GM12878 (cell line): ENCODE results near the gene HOMER2. TPM values are rescaled to one million over a fixed set of nuclear protein-coding genes. Genes with fewer than 3 reads are reported as not detected.

Experiments
- ATAC-seq: fragments of 200-7000 bp; cut with Tn5 transposase; 3 replicates; pipeline ENCODE4 v1.9.1; 2020; ENCODE audit warnings: mild to moderate bottlenecking, moderate library complexity
- BruUV-seq: library from RNA; stranded (reverse); fragments of 400-500 nt; replicated peaks from 2 replicates; lab custom pipeline; 2021; lab: Mats Ljungman, UMichigan
- CTCF ChIA-PET: fragments of 300-600 bp; sonication (Branson Sonifier 250); formaldehyde crosslinking; extraction: SDS; loops from one replicate; lab custom pipeline; 2021; ENCODE audit warnings: inconsistent platforms; lab: Yijun Ruan, JAX
- POLR2A ChIA-PET: fragments of 350-600 bp; formaldehyde crosslinking; extraction: SDS; loops from one replicate; lab custom pipeline; 2021; ENCODE audit warnings: inconsistent platforms; lab: Charles Lee
- RAD21 ChIA-PET: fragments of 300-600 bp; sonication (Branson Sonifier 250); formaldehyde crosslinking; loops from one replicate; lab custom pipeline; 2023; ENCODE audit warnings: antibody characterized with exemption; ENCODE audit not compliant: unreplicated experiment; lab: Charles Lee
- SMC1A ChIA-PET: fragments of 300-600 bp; sonication (Branson Sonifier 250); formaldehyde crosslinking; loops from one replicate; lab custom pipeline; 2023; ENCODE audit not compliant: unreplicated experiment, uncharacterized antibody; lab: Charles Lee
- DNase-seq: peaks from one replicate; pipeline ENCODE4 v3.0.0-alpha.2; 2011; ENCODE audit warnings: low read depth, low spot score
- FAIRE-seq: peaks from 3 replicates; lab custom pipeline; 2011; peaks lifted over from hg19 to GRCh38; lab: Jason Lieb, UNC
- H2AFZ ChIP-seq: 2 replicates; pipeline ENCODE4 v1.6.0; 2011; ENCODE audit warnings: low read depth, low read length, control low read depth; ENCODE audit not compliant: control insufficient read depth
- H3K27ac ChIP-seq: 2 replicates; pipeline ENCODE4 v1.5.1; 2011; ENCODE audit warnings: control low read depth; ENCODE audit not compliant: control insufficient read depth, insufficient read depth
- H3K27me3 ChIP-seq, 2 experiments: replicated peaks in 1 of 2; 2 replicates each; pipeline versions ENCODE4 v1.6.0 to v1.6.1; 2011; ENCODE audit warnings: low read length in 1 of 2; ENCODE audit not compliant: control insufficient read depth in 2 of 2, insufficient read depth in 2 of 2
- H3K36me3 ChIP-seq, 2 experiments: 2 replicates each; pipeline ENCODE4 v1.5.1; 2011; ENCODE audit warnings: low read length in 1 of 2; ENCODE audit not compliant: control insufficient read depth in 2 of 2, insufficient read depth in 2 of 2
- H3K4me1 ChIP-seq: 2 replicates; pipeline ENCODE4 v1.6.1; 2011; ENCODE audit warnings: mild to moderate bottlenecking, low read length, moderate library complexity, mixed read lengths; ENCODE audit not compliant: control insufficient read depth, insufficient read depth
- H3K4me2 ChIP-seq: 2 replicates; pipeline ENCODE4 v1.6.0; 2011; ENCODE audit warnings: control low read depth; ENCODE audit not compliant: control insufficient read depth, insufficient read depth
- H3K4me3 ChIP-seq: fragments of 200-600 bp; sonication (generic); 2 replicates; pipeline ENCODE4 v1.5.1; 2016
- H3K79me2 ChIP-seq: 2 replicates; pipeline ENCODE4 v1.6.0; 2011; ENCODE audit warnings: low read length; ENCODE audit not compliant: control insufficient read depth, insufficient read depth
- H3K9ac ChIP-seq: 2 replicates; pipeline ENCODE4 v1.8.0; 2011; ENCODE audit warnings: low read length, control low read depth, mixed read lengths; ENCODE audit not compliant: control insufficient read depth, insufficient read depth
- H3K9me3 ChIP-seq: replicated peaks from 3 replicates; pipeline ENCODE4 v1.5.1; 2011; ENCODE audit warnings: mild to moderate bottlenecking, low read length; ENCODE audit not compliant: control insufficient read depth, insufficient read depth
- H4K20me1 ChIP-seq: 2 replicates; pipeline ENCODE4 v1.6.0; 2011; ENCODE audit not compliant: control insufficient read depth, insufficient read depth
- CHD1 ChIP-seq: IDR thresholded peaks from 2 replicates; pipeline ENCODE4 v1.6.1; 2012; ENCODE audit warnings: low read depth, low read length, improper control_type of control experiment
- CREM ChIP-seq: IDR thresholded peaks from 2 replicates; pipeline ENCODE4 v1.6.1; 2014; ENCODE audit warnings: antibody characterized with exemption, low read depth
- IRF5 ChIP-seq: fragments of 450-650 bp; IDR thresholded peaks from 2 replicates; pipeline ENCODE4 v1.6.1; 2017; ENCODE audit warnings: borderline replicate concordance
- JUND ChIP-seq: IDR thresholded peaks from 2 replicates; pipeline ENCODE4 v1.6.1; 2012; ENCODE audit warnings: low read depth, mild to moderate bottlenecking, low read length, improper control_type of control experiment, moderate library complexity
- LARP7 ChIP-seq: fragments of 450-650 bp; IDR thresholded peaks from 2 replicates; pipeline ENCODE4 v1.6.1; 2017; ENCODE audit warnings: mild to moderate bottlenecking
- MXI1 ChIP-seq: fragments of 150-350 bp; IDR thresholded peaks from 2 replicates; pipeline ENCODE4 v1.6.1; 2011; ENCODE audit warnings: low read depth, mild to moderate bottlenecking, inconsistent platforms, low read length, improper control_type of control experiment
- NKRF ChIP-seq: fragments of 450-650 bp; conservative IDR thresholded peaks from 2 replicates; pipeline ENCODE4 v1.6.1; 2017; ENCODE audit warnings: mild to moderate bottlenecking, moderate library complexity
- NR2C1 ChIP-seq: fragments of 450-650 bp; IDR thresholded peaks from 2 replicates; pipeline ENCODE4 v1.6.1; 2017; ENCODE audit warnings: antibody characterized with exemption, mild to moderate bottlenecking, moderate library complexity
- NR2C2 ChIP-seq: IDR thresholded peaks from 2 replicates; pipeline ENCODE4 v1.6.1; 2011; ENCODE audit warnings: borderline replicate concordance, low read depth; ENCODE audit not compliant: control insufficient read depth, insufficient read length
- RAD21 ChIP-seq: IDR thresholded peaks from 2 replicates; pipeline ENCODE4 v1.6.1; 2011; ENCODE audit warnings: mild to moderate bottlenecking, low read depth, low read length, moderate library complexity; ENCODE audit not compliant: insufficient read depth
- RAD51 ChIP-seq: fragments of 450-650 bp; IDR thresholded peaks from 2 replicates; pipeline ENCODE4 v1.6.1; 2016; ENCODE audit warnings: moderate library complexity, mild to moderate bottlenecking, inconsistent platforms
- SREBF2 ChIP-seq: IDR thresholded peaks from 2 replicates; pipeline ENCODE4 v1.6.1; 2012; ENCODE audit warnings: mild to moderate bottlenecking, low read length
- STAT3 ChIP-seq: IDR thresholded peaks from 2 replicates; pipeline ENCODE4 v1.6.1; 2011; ENCODE audit warnings: low read depth, low read length, improper control_type of control experiment
- TCF12 ChIP-seq: IDR thresholded peaks from 2 replicates; pipeline ENCODE4 v1.6.1; 2011; ENCODE audit warnings: low read depth, mild to moderate bottlenecking, low read length
- ZBTB33 ChIP-seq: fragments of 450-650 bp; IDR thresholded peaks from 2 replicates; pipeline ENCODE4 v1.6.1; 2017; ENCODE audit warnings: mild to moderate bottlenecking
- WGBS: methylation state at CpG from one replicate; pipeline ENCODE4 v1.1.6; 2016; ENCODE audit warnings: low lambda C conversion rate; ENCODE audit not compliant: insufficient replicate concordance, insufficient coverage; ENCODE audit errors: missing lambda C conversion rate; 5-methylcytosine and 5-hydroxymethylcytosine counted together
- in situ Hi-C: fragments of 300-500 bp; cut with MboI; formaldehyde crosslinking; loops from 9 replicates; pipeline ENCODE4 v1.14.3; 2018; ENCODE audit warnings: mixed read lengths
- intact Hi-C: fragments of 100-400 bp; cut with micrococcal nuclease; formaldehyde crosslinking; loops from one replicate; pipeline ENCODE4 v1.14.2; 2022; ENCODE audit not compliant: unreplicated experiment
- polyA plus RNA-seq, 11 experiments: library from polyadenylated mRNA; depleted of rRNA in 4 of 11; unstranded in 6 of 11; stranded (reverse) in 5 of 11; fragments of >200 nt; fragmentation: Nextera tagmentation in 4 of 11; fragmentation: Illumina TruSeq in 1 of 11; extraction: Ambion mirVana in 4 of 11; extraction: Trizol in 1 of 11; gene quantifications; 1 replicate in 1 of 11; 2 replicates in 10 of 11; pipeline versions ENCODE4 v1.2.1 to v1.2.3, GENCODE V29; 2011 to 2016; ENCODE audit warnings: inconsistent platforms in 2 of 11, missing spikeins in 2 of 11, low read depth in 1 of 11
- total RNA-seq, 4 experiments: library from RNA; depleted of rRNA in 3 of 4; stranded (reverse); fragments of >200 nt in 3 of 4; fragmentation: Illumina TruSeq in 1 of 4; extraction: Trizol in 1 of 4; gene quantifications; 2 replicates each; pipeline versions ENCODE4 v1.2.1 to v1.2.3, GENCODE V29; 2013 to 2021
- TF ChIP-seq, protein P1 (sequence below): IDR thresholded peaks from 2 replicates; pipeline ENCODE4 v1.6.1; 2012; ENCODE audit warnings: improper control_type of control experiment, low read depth, low read length; ENCODE audit not compliant: insufficient replicate concordance

HOMER2 gene
- total and polyA plus RNA-seq, 10 of the 15 experiments (the other 5 are each of a cell fraction or from before 2014, with no cell fraction given), result 0.60 to 5.0 (median 1.8) TPM

DNA sequence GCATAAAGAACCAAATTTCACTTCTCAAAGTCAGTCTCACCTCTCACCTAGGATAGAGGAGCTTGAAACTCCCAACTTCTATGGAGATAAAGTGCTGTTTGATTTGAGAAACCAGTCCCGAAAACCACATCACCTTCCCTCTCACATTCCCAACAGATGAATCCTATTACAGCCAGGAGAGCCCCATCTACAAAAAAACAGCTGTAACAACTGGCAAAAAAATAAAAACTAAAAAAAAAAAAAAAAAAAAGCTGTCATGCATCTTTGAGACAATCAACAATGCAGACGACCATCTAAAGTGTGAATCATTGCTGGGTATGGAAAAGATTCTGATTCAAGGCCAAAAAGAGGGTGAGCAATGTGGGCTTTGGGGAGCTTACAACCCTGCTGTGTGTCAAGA lies 23.8 kb downstream of the HOMER2 start:
- Histone ChIP-seq H3K27me3 (no peaks in the 10 kb centered on the region; a peak in 2 of 4 replicates), H3K79me2 (no peaks in the 10 kb centered on the region), H3K4me3 (no peak overlapping the region), H3K4me2 (no peak overlapping the region), H3K27ac (no peak overlapping the region), H4K20me1 (no peaks in the 10 kb centered on the region), H3K36me3 (no peaks in the 10 kb centered on the region), H2AFZ (no peak overlapping the region), H3K9me3 (no peaks in the 10 kb centered on the region), H3K4me1 (no peaks in the 10 kb centered on the region), H3K9ac (no peak overlapping the region)
- POLR2A ChIA-PET, result no interaction called here
- BruUV-seq, result no TSS peak
- SMC1A ChIA-PET, result no interaction called here
- ATAC-seq, result no peak
- WGBS, result 42% methylated on average over 2 of the region's 2 CpGs
- RAD21 ChIA-PET, result no interaction called here
- intact Hi-C loops, result no loop called here
- no peak for DNase-seq
- in situ Hi-C loops, result no loop called here
- CTCF ChIA-PET, result no interaction called here
- FAIRE-seq, result no peak
- no peak for TF ChIP-seq NR2C1
- TF ChIP-seq STAT3, result no peak
- TF ChIP-seq SREBF2, result no peak
- no peak for TF ChIP-seq NR2C2
- no peak for TF ChIP-seq JUND
- TF ChIP-seq CREM, result no peak
- TF ChIP-seq RAD21, result no peak
- no peak for TF ChIP-seq NKRF
- no peak for TF ChIP-seq ZBTB33
- no peak for TF ChIP-seq MXI1
- TF ChIP-seq, protein P1, sequence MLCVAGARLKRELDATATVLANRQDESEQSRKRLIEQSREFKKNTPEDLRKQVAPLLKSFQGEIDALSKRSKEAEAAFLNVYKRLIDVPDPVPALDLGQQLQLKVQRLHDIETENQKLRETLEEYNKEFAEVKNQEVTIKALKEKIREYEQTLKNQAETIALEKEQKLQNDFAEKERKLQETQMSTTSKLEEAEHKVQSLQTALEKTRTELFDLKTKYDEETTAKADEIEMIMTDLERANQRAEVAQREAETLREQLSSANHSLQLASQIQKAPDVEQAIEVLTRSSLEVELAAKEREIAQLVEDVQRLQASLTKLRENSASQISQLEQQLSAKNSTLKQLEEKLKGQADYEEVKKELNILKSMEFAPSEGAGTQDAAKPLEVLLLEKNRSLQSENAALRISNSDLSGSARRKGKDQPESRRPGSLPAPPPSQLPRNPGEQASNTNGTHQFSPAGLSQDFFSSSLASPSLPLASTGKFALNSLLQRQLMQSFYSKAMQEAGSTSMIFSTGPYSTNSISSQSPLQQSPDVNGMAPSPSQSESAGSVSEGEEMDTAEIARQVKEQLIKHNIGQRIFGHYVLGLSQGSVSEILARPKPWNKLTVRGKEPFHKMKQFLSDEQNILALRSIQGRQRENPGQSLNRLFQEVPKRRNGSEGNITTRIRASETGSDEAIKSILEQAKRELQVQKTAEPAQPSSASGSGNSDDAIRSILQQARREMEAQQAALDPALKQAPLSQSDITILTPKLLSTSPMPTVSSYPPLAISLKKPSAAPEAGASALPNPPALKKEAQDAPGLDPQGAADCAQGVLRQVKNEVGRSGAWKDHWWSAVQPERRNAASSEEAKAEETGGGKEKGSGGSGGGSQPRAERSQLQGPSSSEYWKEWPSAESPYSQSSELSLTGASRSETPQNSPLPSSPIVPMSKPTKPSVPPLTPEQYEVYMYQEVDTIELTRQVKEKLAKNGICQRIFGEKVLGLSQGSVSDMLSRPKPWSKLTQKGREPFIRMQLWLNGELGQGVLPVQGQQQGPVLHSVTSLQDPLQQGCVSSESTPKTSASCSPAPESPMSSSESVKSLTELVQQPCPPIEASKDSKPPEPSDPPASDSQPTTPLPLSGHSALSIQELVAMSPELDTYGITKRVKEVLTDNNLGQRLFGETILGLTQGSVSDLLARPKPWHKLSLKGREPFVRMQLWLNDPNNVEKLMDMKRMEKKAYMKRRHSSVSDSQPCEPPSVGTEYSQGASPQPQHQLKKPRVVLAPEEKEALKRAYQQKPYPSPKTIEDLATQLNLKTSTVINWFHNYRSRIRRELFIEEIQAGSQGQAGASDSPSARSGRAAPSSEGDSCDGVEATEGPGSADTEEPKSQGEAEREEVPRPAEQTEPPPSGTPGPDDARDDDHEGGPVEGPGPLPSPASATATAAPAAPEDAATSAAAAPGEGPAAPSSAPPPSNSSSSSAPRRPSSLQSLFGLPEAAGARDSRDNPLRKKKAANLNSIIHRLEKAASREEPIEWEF, result no peak
- no peak for TF ChIP-seq RAD51
- no peak for TF ChIP-seq IRF5
- TF ChIP-seq LARP7, result no peak
- no peak for TF ChIP-seq CHD1
- no peak for TF ChIP-seq TCF12
